CD4-positive, CD25-positive, alpha-beta regulatory T cell (primary cell): ENCODE data around the gene HIVEP3. TPM values are rescaled to one million over a fixed set of nuclear protein-coding genes. Genes with fewer than 3 reads are reported as not detected.

ENCODE experiments used
- ATAC-seq, 2 donors: fragments of 150-1000 bp; cut with Tn5 transposase; one replicate each; pipeline ENCODE4 v1.10.0; 2021; ENCODE audit warnings: low read depth in 2 of 2, moderate number of reproducible peaks in 2 of 2, moderate library complexity in 1 of 2
- DNase-seq, 3 donors: peaks; one replicate each; pipeline versions ENCODE4 v3.0.0 to v3.0.0-alpha.2; 2012 to 2022; ENCODE audit warnings: mixed read lengths in 1 of 3
- H3K27ac ChIP-seq: one replicate; pipeline ENCODE4 v1.7.0; 2013; ENCODE audit warnings: mild to moderate bottlenecking, low read length; ENCODE audit not compliant: insufficient read depth, poor library complexity, severe bottlenecking
- H3K27me3 ChIP-seq: one replicate; pipeline ENCODE4 v1.7.0; 2013; ENCODE audit warnings: low read length; ENCODE audit not compliant: control insufficient read depth, insufficient read depth
- H3K36me3 ChIP-seq: one replicate; pipeline ENCODE4 v1.7.0; 2013; ENCODE audit warnings: mild to moderate bottlenecking, low read length, moderate library complexity; ENCODE audit not compliant: control insufficient read depth, insufficient read depth
- H3K4me1 ChIP-seq: 2 replicates; pipeline ENCODE4 v1.7.0; 2013; ENCODE audit warnings: mild to moderate bottlenecking, low read length; ENCODE audit not compliant: insufficient read depth, control insufficient read depth, poor library complexity, severe bottlenecking
- H3K4me3 ChIP-seq: one replicate; pipeline ENCODE4 v1.7.0; 2013; ENCODE audit warnings: low read depth, mild to moderate bottlenecking, low read length, moderate library complexity
- H3K9me3 ChIP-seq, 2 experiments: 1 replicate in 1 of 2; 2 replicates in 1 of 2; pipeline ENCODE4 v1.7.0; 2013; ENCODE audit warnings: low read length in 2 of 2, mild to moderate bottlenecking in 1 of 2, moderate library complexity in 1 of 2; ENCODE audit not compliant: control insufficient read depth in 2 of 2
- H3K27ac Mint-ChIP-seq, 3 donors: one replicate each; pipeline ENCODE4 v1.8.0; 2020 to 2022; ENCODE audit warnings: mild to moderate bottlenecking in 3 of 3, mixed read lengths in 3 of 3, moderate library complexity in 2 of 3
- H3K27me3 Mint-ChIP-seq: one replicate; pipeline ENCODE4 v1.8.0; 2022; ENCODE audit warnings: mild to moderate bottlenecking, mixed read lengths
- H3K36me3 Mint-ChIP-seq: one replicate; pipeline ENCODE4 v1.8.0; 2020; ENCODE audit warnings: mixed read lengths
- H3K4me1 Mint-ChIP-seq, 4 donors: one replicate each; pipeline ENCODE4 v1.8.0; 2020 to 2022; ENCODE audit warnings: mixed read lengths in 4 of 4, mild to moderate bottlenecking in 1 of 4
- H3K4me3 Mint-ChIP-seq, 4 donors: one replicate each; pipeline ENCODE4 v1.8.0; 2020 to 2022; ENCODE audit warnings: mild to moderate bottlenecking in 4 of 4, mixed read lengths in 4 of 4, moderate library complexity in 3 of 4
- H3K9me3 Mint-ChIP-seq, 7 donors: one replicate each; pipeline ENCODE4 v1.8.0; 2020 to 2022; ENCODE audit warnings: mixed read lengths in 7 of 7, mild to moderate bottlenecking in 3 of 7, moderate library complexity in 2 of 7
- polyA plus RNA-seq, 4 donors: library from polyadenylated mRNA; unstranded; fragments of 300-500 nt; fragmentation: Illumina TruSeq; gene quantifications; one replicate each; pipeline ENCODE4 v1.2.3, GENCODE V29; 2021
- total RNA-seq: library from RNA; stranded (reverse); gene quantifications from one replicate; pipeline ENCODE4 v1.2.3, GENCODE V29; 2022

HIVEP3 gene
- total and polyA plus RNA-seq, 5 donors from 2014 or later, result 3.9 to 17.2 (median 7.5) TPM

DNA sequence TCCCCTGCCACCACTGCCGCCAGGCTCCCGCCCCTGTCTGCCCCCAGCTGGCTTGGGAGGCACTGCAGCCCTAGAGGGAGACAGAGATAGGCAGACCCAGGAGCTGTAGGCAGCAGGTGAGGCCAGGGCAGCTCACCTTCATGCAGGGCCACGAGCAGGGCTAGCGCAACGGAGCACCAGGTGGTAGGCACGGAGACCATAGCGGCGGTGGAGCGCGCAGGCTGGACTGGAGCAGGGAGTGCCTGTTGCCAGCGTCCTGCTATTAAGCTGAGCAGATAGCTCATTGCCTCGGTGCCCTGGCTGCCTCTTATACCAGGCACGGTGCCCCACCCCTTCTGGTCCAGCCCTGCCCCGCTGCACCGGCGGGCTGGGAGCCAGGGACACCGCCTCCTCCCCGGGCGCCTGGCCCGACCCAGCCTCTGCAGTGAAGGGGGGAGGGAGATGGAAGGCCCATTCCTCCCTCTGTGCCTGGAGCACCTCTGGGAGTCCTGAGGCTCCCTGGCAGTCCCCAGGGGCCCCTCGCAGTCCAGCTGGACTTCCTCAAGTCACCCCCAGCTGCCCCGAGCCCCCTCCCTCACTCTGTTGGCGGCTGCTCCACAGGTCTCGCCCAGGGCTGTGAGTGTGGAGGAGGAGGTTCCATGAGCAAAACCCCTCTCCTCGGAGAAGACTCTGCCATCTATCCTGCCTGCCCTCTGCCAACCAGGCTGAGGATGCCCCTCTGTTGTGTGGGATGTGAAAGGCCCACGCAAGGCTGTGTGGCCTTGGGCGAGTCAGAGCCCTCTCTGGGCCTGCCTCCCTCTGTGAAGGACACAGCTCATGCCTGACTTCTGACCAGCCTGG, 434.1 kb downstream of the HIVEP3 start, which contains the start of gene EDN2:
EDN2 (minus strand) TSS at position 282 of the 840 bp plus-strand sequence; CDS start at position 200, 82 bp downstream.
- no peak for ATAC-seq
- peaks cover 0 to 6% (median 4%) of the 10 kb centered on the region in 4 donors for H3K4me1 Mint-ChIP-seq
- no peaks in the 10 kb centered on the region for H3K27me3 ChIP-seq
- H3K4me1 ChIP-seq, result no peaks in the 10 kb centered on the region
- no peaks in the 10 kb centered on the region for H3K36me3 Mint-ChIP-seq
- H3K9me3 Mint-ChIP-seq, result peaks cover 0 to 2% (median 0%) of the 10 kb centered on the region in 7 donors
- H3K27ac ChIP-seq, result no peak within 1 kb of the TSS
- no peak for DNase-seq
- no peak within 1 kb of the TSS for H3K27ac Mint-ChIP-seq
- peaks cover 20% of the 10 kb centered on the region for H3K27me3 Mint-ChIP-seq
- no peak within 1 kb of the TSS for H3K4me3 ChIP-seq
- no peaks in the 10 kb centered on the region for H3K9me3 ChIP-seq
- no peak within 1 kb of the TSS for H3K4me3 Mint-ChIP-seq
- no peaks in the 10 kb centered on the region for H3K36me3 ChIP-seq

DNA sequence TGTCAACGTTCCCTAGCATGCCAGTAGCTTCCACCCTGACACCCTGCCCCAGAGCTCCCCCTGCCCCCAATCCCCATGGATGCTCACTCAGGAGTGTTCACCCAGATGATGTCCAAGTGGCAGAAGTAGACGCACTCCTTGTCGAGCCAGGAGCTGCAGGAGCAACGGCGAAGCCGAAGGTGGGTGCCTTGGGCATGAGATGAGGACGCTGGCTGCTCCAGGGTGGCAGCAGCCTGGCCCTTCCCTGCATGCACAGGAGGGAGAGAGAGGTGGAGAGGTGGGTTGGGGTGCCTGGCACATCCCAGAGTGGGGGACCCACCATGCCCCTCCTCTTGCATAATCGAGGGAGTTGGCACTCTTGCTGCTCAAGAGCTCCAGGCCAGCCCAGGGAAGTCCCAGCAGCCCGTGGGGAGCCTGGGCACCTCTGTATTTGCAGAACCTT, 434.7 kb downstream of the HIVEP3 start:
- Mint-ChIP-seq H3K9me3 (peaks cover 0 to 2% (median 0%) of the 10 kb centered on the region in 7 donors), H3K36me3 (no peaks in the 10 kb centered on the region), H3K27ac (no peak overlapping the region), H3K4me3 (no peak overlapping the region), H3K4me1 (peaks cover 0 to 6% (median 4%) of the 10 kb centered on the region in 4 donors), H3K27me3 (peaks cover 20% of the 10 kb centered on the region)
- ATAC-seq (no peak), DNase-seq (no peak)
- H3K4me1 ChIP-seq, result no peaks in the 10 kb centered on the region
- no peak overlapping the region for H3K4me3 ChIP-seq
- no peaks in the 10 kb centered on the region for H3K9me3 ChIP-seq
- no peak overlapping the region for H3K27ac ChIP-seq
- no peaks in the 10 kb centered on the region for H3K27me3 ChIP-seq
- H3K36me3 ChIP-seq, result no peaks in the 10 kb centered on the region

DNA sequence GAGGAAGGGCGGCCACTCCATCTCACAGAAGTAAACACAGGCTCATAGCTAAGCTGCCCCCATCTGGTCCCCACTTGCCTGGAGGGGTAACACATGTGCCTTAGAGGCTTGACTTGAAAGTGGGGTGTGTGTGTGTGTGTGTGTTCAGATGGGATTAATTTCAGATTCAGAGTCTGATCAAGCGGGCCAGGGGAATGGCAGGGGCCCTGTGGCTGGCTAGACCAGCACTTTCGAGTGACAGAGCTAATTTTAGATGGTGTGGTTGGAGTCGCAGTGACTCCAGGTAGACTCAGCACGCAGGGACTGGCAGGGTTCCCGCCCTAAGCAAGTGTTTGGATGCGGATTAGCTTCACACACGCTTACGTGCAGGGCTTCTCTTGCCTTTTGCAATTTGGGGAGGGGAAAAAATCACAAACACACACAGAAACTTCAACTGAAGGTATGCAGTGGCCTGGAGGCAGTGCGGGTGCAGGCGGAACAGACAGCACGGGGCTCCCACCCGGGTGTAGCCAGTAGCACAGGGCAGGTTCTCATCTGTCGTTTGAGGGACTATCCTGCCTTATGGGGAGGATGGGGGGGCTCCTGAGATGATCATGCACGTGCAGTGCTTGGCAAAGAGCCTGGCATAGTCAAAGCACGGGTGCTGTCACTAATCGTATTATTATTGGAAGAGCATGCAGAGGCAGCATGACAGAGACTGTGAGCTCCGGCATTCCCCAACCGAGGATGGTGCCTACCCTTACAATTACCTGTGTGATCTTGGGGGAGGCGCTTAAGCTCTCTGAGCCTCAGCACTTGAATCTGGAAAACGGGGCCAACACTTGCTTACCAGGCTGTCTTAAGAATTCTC, 435.5 kb downstream of the HIVEP3 start:
- Histone ChIP-seq H3K4me1 (no peaks in the 10 kb centered on the region), H3K4me3 (no peak overlapping the region), H3K36me3 (no peaks in the 10 kb centered on the region), H3K27ac (no peak overlapping the region), H3K27me3 (no peaks in the 10 kb centered on the region), H3K9me3 (no peaks in the 10 kb centered on the region)
- DNase-seq, result no peak
- ATAC-seq, result no peak
- H3K27ac Mint-ChIP-seq, result peak overlapping the region in 1 of 3 donors; percentile 81
- peaks cover 0 to 6% (median 4%) of the 10 kb centered on the region in 4 donors for H3K4me1 Mint-ChIP-seq
- H3K9me3 Mint-ChIP-seq, result peaks cover 0 to 2% (median 0%) of the 10 kb centered on the region in 7 donors
- H3K27me3 Mint-ChIP-seq, result peaks cover 20% of the 10 kb centered on the region
- H3K36me3 Mint-ChIP-seq, result no peaks in the 10 kb centered on the region
- no peak overlapping the region for H3K4me3 Mint-ChIP-seq

DNA sequence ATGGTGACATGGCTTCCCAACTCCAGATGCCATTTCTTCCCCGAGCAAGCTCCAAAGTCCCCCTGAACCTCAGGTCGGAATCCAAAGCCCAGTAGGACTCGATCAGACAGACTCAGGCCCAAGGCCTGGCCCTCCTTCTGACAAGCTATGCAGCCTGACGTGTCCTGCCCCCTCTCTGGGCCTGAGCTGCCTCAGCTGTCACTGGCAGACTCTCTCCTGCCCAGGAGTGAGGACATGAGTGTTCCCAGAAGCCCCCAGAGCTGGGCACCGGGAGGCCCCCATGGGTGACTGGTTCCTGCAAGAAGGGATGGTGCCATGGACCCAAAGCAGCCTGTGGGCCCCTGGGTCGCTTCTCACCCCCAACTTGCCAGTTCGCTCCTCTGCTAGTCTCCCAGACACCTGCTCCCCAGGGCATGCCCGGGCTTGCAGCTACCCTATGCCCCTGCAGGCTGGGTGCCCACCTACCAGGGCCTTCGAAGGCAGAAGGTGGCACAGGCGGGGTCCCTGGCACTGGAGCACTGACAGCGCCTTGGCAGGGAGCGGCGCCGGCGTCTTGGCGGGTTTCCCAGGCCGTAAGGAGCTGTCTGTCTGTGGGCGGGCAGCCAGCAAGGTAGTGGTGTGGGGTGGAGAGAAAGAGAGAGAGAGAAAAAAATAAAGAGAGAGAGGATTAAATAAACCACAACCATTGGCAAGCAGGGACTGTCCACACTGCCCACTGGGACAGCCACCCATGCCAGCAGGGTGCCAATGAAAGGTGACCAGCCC, 436.5 kb downstream of the HIVEP3 start:
- Mint-ChIP-seq H3K27ac (no peak overlapping the region), H3K36me3 (no peaks in the 10 kb centered on the region), H3K4me3 (no peak overlapping the region), H3K4me1 (peaks cover 0 to 6% (median 4%) of the 10 kb centered on the region in 4 donors), H3K9me3 (peaks cover 0 to 2% (median 0%) of the 10 kb centered on the region in 7 donors), H3K27me3 (peaks cover 15% of the 10 kb centered on the region)
- ATAC-seq (no peak), DNase-seq (no peak)
- Histone ChIP-seq H3K4me3 (no peak overlapping the region), H3K27me3 (no peaks in the 10 kb centered on the region), H3K9me3 (no peaks in the 10 kb centered on the region), H3K4me1 (no peaks in the 10 kb centered on the region), H3K36me3 (no peaks in the 10 kb centered on the region), H3K27ac (no peak overlapping the region)

DNA sequence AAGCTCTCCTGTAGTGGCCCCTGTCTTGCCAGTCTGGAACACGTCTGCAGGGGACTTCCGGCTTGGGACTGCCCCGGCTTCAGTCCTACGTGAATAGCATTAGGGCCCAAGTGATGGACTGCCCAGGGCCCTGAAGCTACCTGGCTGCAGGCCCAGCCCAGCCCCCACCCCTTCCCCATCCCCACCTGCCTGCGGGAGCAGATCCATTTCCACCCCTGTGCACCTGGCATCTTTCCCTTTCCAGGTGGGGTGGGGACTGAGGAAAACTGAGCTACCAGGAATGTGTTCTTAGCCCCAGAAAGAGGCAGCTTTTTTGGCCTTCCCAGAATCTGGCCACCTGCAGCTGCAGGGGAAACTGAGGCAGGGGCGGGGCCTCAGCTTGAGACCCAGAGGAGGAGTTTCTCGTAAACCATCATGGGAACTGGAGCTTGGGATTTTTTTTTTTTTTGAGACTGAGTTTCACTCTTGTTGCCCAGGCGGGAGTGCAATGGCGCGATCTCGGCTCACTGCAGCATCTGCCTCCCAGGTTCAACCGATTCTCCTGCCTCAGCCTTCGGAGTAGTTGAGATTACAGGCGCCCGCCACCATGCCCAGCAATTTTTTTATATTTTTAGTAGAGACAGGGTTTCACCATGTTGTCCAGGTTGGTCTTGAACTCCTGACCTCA, 437.5 kb downstream of the HIVEP3 start:
- peaks cover 0 to 2% (median under 1%) of the 10 kb centered on the region in 4 donors for H3K4me1 Mint-ChIP-seq
- Histone ChIP-seq H3K27me3 (no peaks in the 10 kb centered on the region), H3K4me1 (no peaks in the 10 kb centered on the region), H3K4me3 (no peak overlapping the region), H3K9me3 (no peaks in the 10 kb centered on the region), H3K36me3 (no peaks in the 10 kb centered on the region), H3K27ac (no peak overlapping the region)
- ATAC-seq, result no peak
- DNase-seq, result no peak
- peaks cover 8% of the 10 kb centered on the region for H3K27me3 Mint-ChIP-seq
- H3K27ac Mint-ChIP-seq, result no peak overlapping the region
- no peaks in the 10 kb centered on the region for H3K36me3 Mint-ChIP-seq
- no peak overlapping the region for H3K4me3 Mint-ChIP-seq
- peaks cover 0 to 1% (median 0%) of the 10 kb centered on the region in 7 donors for H3K9me3 Mint-ChIP-seq

DNA sequence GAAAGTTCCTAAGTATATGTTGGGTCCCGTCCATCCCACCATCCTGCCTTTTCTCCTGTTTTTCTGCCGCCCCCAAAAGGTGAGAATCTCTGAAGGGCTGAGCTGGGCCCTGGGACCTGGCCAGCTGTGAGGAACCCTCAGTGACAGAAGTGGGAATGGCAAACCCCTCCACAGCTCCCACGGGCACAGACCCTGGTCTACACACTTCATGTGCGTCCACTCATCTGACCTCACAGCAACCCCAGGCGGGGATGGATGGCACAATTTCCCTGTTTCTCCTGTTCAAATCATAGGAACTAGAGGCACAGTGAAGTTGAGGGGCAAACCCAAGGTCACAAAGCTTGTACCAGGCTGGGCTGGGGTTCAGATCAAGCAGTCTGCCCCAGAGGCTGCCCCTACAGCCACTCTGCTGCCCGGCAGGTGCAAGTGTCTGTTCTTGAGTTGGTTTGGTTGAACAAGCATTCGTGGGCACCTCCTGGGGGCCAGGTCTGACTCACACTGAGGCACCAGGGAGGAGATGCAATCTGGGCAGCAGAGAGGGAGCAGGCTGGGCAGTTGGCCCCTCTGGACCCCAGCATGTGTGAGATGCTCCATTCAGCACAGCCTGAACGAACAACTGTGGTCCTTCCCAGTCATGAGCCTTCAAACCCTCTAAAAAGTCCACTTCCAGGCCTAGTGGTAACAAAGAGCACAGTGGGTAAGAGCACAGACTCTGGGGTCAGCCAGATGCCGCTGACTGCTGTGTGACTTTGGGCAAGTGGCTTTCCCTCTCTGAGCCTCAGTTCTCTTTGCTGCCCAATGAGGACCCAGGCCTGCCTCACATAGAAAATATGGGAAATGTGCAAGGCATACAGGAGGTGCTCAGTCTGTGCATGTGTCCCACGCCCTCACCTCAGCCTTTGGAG, 438.3 kb downstream of the HIVEP3 start:
- H3K4me3 Mint-ChIP-seq, result no peak overlapping the region
- H3K36me3 Mint-ChIP-seq, result no peaks in the 10 kb centered on the region
- Histone ChIP-seq H3K4me3 (no peak overlapping the region), H3K27ac (no peak overlapping the region), H3K9me3 (no peaks in the 10 kb centered on the region), H3K27me3 (no peaks in the 10 kb centered on the region), H3K36me3 (no peaks in the 10 kb centered on the region), H3K4me1 (no peaks in the 10 kb centered on the region)
- peaks cover 4% of the 10 kb centered on the region for H3K27me3 Mint-ChIP-seq
- H3K9me3 Mint-ChIP-seq, result no peaks in the 10 kb centered on the region
- no peak overlapping the region for H3K27ac Mint-ChIP-seq
- ATAC-seq (no peak), DNase-seq (no peak)
- no peaks in the 10 kb centered on the region for H3K4me1 Mint-ChIP-seq
